Rectal smooth muscle tissue (tissue), 1 donor: ENCODE results near the gene NFU1.

Experiments used
- H3K27ac ChIP-seq: one replicate; pipeline ENCODE4 v1.7.0; 2013; ENCODE audit warnings: low read depth, low read length, inconsistent platforms
- H3K27me3 ChIP-seq: one replicate; pipeline ENCODE4 v1.7.0; 2013; ENCODE audit warnings: low read length; ENCODE audit not compliant: control insufficient read depth, insufficient read depth
- H3K36me3 ChIP-seq: one replicate; pipeline ENCODE4 v1.7.0; 2013; ENCODE audit warnings: low read length; ENCODE audit not compliant: control insufficient read depth, insufficient read depth
- H3K4me1 ChIP-seq: one replicate; pipeline ENCODE4 v1.7.0; 2013; ENCODE audit warnings: low read length; ENCODE audit not compliant: control insufficient read depth, insufficient read depth
- H3K4me3 ChIP-seq: one replicate; pipeline ENCODE4 v1.7.0; 2013; ENCODE audit warnings: low read length
- H3K9ac ChIP-seq: one replicate; pipeline ENCODE4 v1.7.0; 2013; ENCODE audit warnings: low read length

The NFU1 gene

GRCh38 chr2:69436938-69437750, at the start of gene NFU1:
NFU1 (minus strand) TSS chr2:69437435; CDS start chr2:69437422, 13 bp downstream.
- Histone ChIP-seq H3K36me3 (no peaks in the 10 kb centered on the region), H3K27ac (peak within 1 kb of the TSS; percentile 100), H3K27me3 (no peaks in the 10 kb centered on the region), H3K9ac (peak within 1 kb of the TSS; percentile 68), H3K4me1 (peaks cover 14% of the 10 kb centered on the region), H3K4me3 (peak within 1 kb of the TSS; percentile 82)

GRCh38 chr2:69483696-69484095, 46.5 kb upstream of the NFU1 start:
- no peaks in the 10 kb centered on the region for H3K4me1 ChIP-seq
- no peaks in the 10 kb centered on the region for H3K27me3 ChIP-seq
- no peak overlapping the region for H3K4me3 ChIP-seq
- H3K36me3 ChIP-seq, result no peaks in the 10 kb centered on the region
- no peak overlapping the region for H3K9ac ChIP-seq
- H3K27ac ChIP-seq, result no peak overlapping the region

GRCh38 chr2:69483024-69483423, 45.8 kb upstream of the NFU1 start:
- Histone ChIP-seq H3K9ac (no peak overlapping the region), H3K4me3 (no peak overlapping the region), H3K4me1 (no peaks in the 10 kb centered on the region), H3K27ac (no peak overlapping the region), H3K36me3 (no peaks in the 10 kb centered on the region), H3K27me3 (no peaks in the 10 kb centered on the region)

GRCh38 chr2:69482471-69482870, 45.2 kb upstream of the NFU1 start:
- no peaks in the 10 kb centered on the region for H3K27me3 ChIP-seq
- no peak overlapping the region for H3K9ac ChIP-seq
- no peaks in the 10 kb centered on the region for H3K36me3 ChIP-seq
- no peak overlapping the region for H3K4me3 ChIP-seq
- no peak overlapping the region for H3K27ac ChIP-seq
- H3K4me1 ChIP-seq, result no peaks in the 10 kb centered on the region

- no peaks in the 10 kb centered on the region for H3K36me3 ChIP-seq
- H3K27me3 ChIP-seq, result no peaks in the 10 kb centered on the region
These were observed 44.2 kb upstream of the NFU1 start for GRCh38 chr2:69481421-69481820.

GRCh38 chr2:69477627-69478026, 40.4 kb upstream of the NFU1 start:
- H3K4me3 ChIP-seq, result no peak overlapping the region
- H3K9ac ChIP-seq, result no peak overlapping the region
- H3K36me3 ChIP-seq, result no peaks in the 10 kb centered on the region
- H3K27me3 ChIP-seq, result no peaks in the 10 kb centered on the region
- H3K27ac ChIP-seq, result no peak overlapping the region
- H3K4me1 ChIP-seq, result no peaks in the 10 kb centered on the region

More at GRCh38 chr2:69481421-69481820, 44.2 kb upstream of the NFU1 start:
- no peak overlapping the region for H3K27ac ChIP-seq
- H3K9ac ChIP-seq, result no peak overlapping the region
- H3K4me1 ChIP-seq, result no peaks in the 10 kb centered on the region
- no peak overlapping the region for H3K4me3 ChIP-seq

GRCh38 chr2:69474688-69475087, 37.5 kb upstream of the NFU1 start:
- H3K27me3 ChIP-seq, result no peaks in the 10 kb centered on the region
- H3K9ac ChIP-seq, result no peak overlapping the region
- H3K27ac ChIP-seq, result no peak overlapping the region
- H3K36me3 ChIP-seq, result no peaks in the 10 kb centered on the region
- no peak overlapping the region for H3K4me3 ChIP-seq
- H3K4me1 ChIP-seq, result no peaks in the 10 kb centered on the region

GRCh38 chr2:69471793-69472192, 34.6 kb upstream of the NFU1 start:
- H3K4me1 ChIP-seq, result no peaks in the 10 kb centered on the region

GRCh38 chr2:69470911-69471310, 33.7 kb upstream of the NFU1 start:
- H3K9ac ChIP-seq, result no peak overlapping the region
- no peaks in the 10 kb centered on the region for H3K4me1 ChIP-seq
- H3K27ac ChIP-seq, result no peak overlapping the region
- H3K36me3 ChIP-seq, result no peaks in the 10 kb centered on the region
- no peak overlapping the region for H3K4me3 ChIP-seq
- H3K27me3 ChIP-seq, result no peaks in the 10 kb centered on the region

More at GRCh38 chr2:69471793-69472192, 34.6 kb upstream of the NFU1 start:
- Histone ChIP-seq H3K27me3 (no peaks in the 10 kb centered on the region), H3K4me3 (no peak overlapping the region), H3K27ac (no peak overlapping the region), H3K9ac (no peak overlapping the region), H3K36me3 (no peaks in the 10 kb centered on the region)

GRCh38 chr2:69469784-69470183, 32.5 kb upstream of the NFU1 start:
- Histone ChIP-seq H3K4me3 (no peak overlapping the region), H3K4me1 (no peaks in the 10 kb centered on the region), H3K36me3 (peaks cover 5% of the 10 kb centered on the region), H3K9ac (no peak overlapping the region), H3K27me3 (no peaks in the 10 kb centered on the region), H3K27ac (no peak overlapping the region)

- no peak overlapping the region for H3K9ac ChIP-seq
- no peaks in the 10 kb centered on the region for H3K27me3 ChIP-seq
- no peak overlapping the region for H3K27ac ChIP-seq
- no peaks in the 10 kb centered on the region for H3K4me1 ChIP-seq
- H3K36me3 ChIP-seq, result peaks cover 5% of the 10 kb centered on the region
- no peak overlapping the region for H3K4me3 ChIP-seq
These were observed 32.1 kb upstream of the NFU1 start for GRCh38 chr2:69469375-69469774.

- Histone ChIP-seq H3K27ac (no peak overlapping the region), H3K27me3 (no peaks in the 10 kb centered on the region), H3K9ac (no peak overlapping the region), H3K36me3 (peaks cover 5% of the 10 kb centered on the region), H3K4me1 (no peaks in the 10 kb centered on the region), H3K4me3 (no peak overlapping the region)
These were observed 29.5 kb upstream of the NFU1 start for GRCh38 chr2:69466728-69467127.
